ENCODE results near the gene TRIM47. TPM values are rescaled to one million over a fixed set of nuclear protein-coding genes. Genes with fewer than 3 reads are reported as not detected.
A peak's percentile ranks its signal among the peaks of the same experiment; 100 is the strongest.

TRIM47 gene
- total RNA-seq, 2 donors from 2014 or later: 1.6 to 2.7 TPM

- Histone ChIP-seq H3K4me1 (ENCODE audit: control insufficient read depth, insufficient read depth, low read length) (no peaks in the 10 kb centered on the region), H3K4me3 (ENCODE audit: low read length) (no peak overlapping the region), H3K9me3 (ENCODE audit: control insufficient read depth, low read length) (no peaks in the 10 kb centered on the region), H3K27me3 (ENCODE audit: control insufficient read depth, insufficient read depth, low read length, poor library complexity, severe bottlenecking) (peaks cover 39% of the 10 kb centered on the region), H3K27ac (ENCODE audit: low read depth, low read length) (no peak overlapping the region), H3K36me3 (ENCODE audit: control insufficient read depth, insufficient read depth, low read length) (no peaks in the 10 kb centered on the region), H3K9ac (ENCODE audit: extremely low read depth, low read length, poor library complexity, severe bottlenecking) (no peak overlapping the region)
- Mint-ChIP-seq H3K4me3 (peak overlapping the region; percentile 52), H3K27ac (no peak overlapping the region), H3K4me1 (peaks cover 10% of the 10 kb centered on the region), H3K27me3 (ENCODE audit: insufficient read depth) (peaks cover 46% of the 10 kb centered on the region), H3K9me3 (no peaks in the 10 kb centered on the region), H3K36me3 (ENCODE audit: low read depth) (no peaks in the 10 kb centered on the region)
- TF ChIP-seq CTCF (conservative IDR thresholded peaks at IDR 0.05): no peak
- DNase-seq: peak; percentile 80
- WGBS, 2 experiments (ENCODE audit: insufficient coverage in 1 of 2, insufficient read length in 1 of 2): 41 to 52% methylated on average over 20 to 41 of the region's 41 CpGs
Observed at GRCh38 chr17:75876938-75877751, 1.2 kb downstream of the TRIM47 start.

- no peak overlapping the region for H3K27ac ChIP-seq (ENCODE audit: low read depth, low read length)
- H3K36me3 ChIP-seq (ENCODE audit: control insufficient read depth, insufficient read depth, low read length): no peaks in the 10 kb centered on the region
- Mint-ChIP-seq H3K27me3 (ENCODE audit: insufficient read depth) (peaks cover 39% of the 10 kb centered on the region), H3K4me1 (peaks cover 10% of the 10 kb centered on the region), H3K36me3 (ENCODE audit: low read depth) (no peaks in the 10 kb centered on the region), H3K4me3 (no peak overlapping the region), H3K9me3 (no peaks in the 10 kb centered on the region), H3K27ac (no peak overlapping the region)
- WGBS, 2 experiments (ENCODE audit: insufficient coverage in 1 of 2, insufficient read length in 1 of 2): 65 to 70% methylated on average over 16 to 26 of the region's 26 CpGs
- H3K9ac ChIP-seq (ENCODE audit: extremely low read depth, low read length, poor library complexity, severe bottlenecking): no peak overlapping the region
- TF ChIP-seq CTCF (conservative IDR thresholded peaks at IDR 0.05): peak; percentile 61
- H3K27me3 ChIP-seq (ENCODE audit: control insufficient read depth, insufficient read depth, low read length, poor library complexity, severe bottlenecking): peaks cover 39% of the 10 kb centered on the region
- no peaks in the 10 kb centered on the region for H3K4me1 ChIP-seq (ENCODE audit: control insufficient read depth, insufficient read depth, low read length)
- no peaks in the 10 kb centered on the region for H3K9me3 ChIP-seq (ENCODE audit: control insufficient read depth, low read length)
- DNase-seq: peak; percentile 89
- no peak overlapping the region for H3K4me3 ChIP-seq (ENCODE audit: low read length)
Observed at GRCh38 chr17:75876190-75876937, 2.0 kb downstream of the TRIM47 start.

- Histone ChIP-seq H3K4me1 (ENCODE audit: control insufficient read depth, insufficient read depth, low read length) (no peaks in the 10 kb centered on the region), H3K9ac (ENCODE audit: extremely low read depth, low read length, poor library complexity, severe bottlenecking) (no peak overlapping the region), H3K27ac (ENCODE audit: low read depth, low read length) (no peak overlapping the region), H3K27me3 (ENCODE audit: control insufficient read depth, insufficient read depth, low read length, poor library complexity, severe bottlenecking) (peaks cover 39% of the 10 kb centered on the region), H3K4me3 (ENCODE audit: low read length) (no peak overlapping the region), H3K36me3 (ENCODE audit: control insufficient read depth, insufficient read depth, low read length) (no peaks in the 10 kb centered on the region), H3K9me3 (ENCODE audit: control insufficient read depth, low read length) (no peaks in the 10 kb centered on the region)
- Mint-ChIP-seq H3K27ac (no peak overlapping the region), H3K4me3 (no peak overlapping the region), H3K27me3 (ENCODE audit: insufficient read depth) (peaks cover 39% of the 10 kb centered on the region), H3K4me1 (peaks cover 10% of the 10 kb centered on the region), H3K36me3 (ENCODE audit: low read depth) (no peaks in the 10 kb centered on the region), H3K9me3 (no peaks in the 10 kb centered on the region)
- 87 to 91% methylated on average over 5 of the region's 5 CpGs for WGBS, 2 experiments (ENCODE audit: insufficient coverage in 1 of 2, insufficient read length in 1 of 2)
- TF ChIP-seq CTCF (conservative IDR thresholded peaks at IDR 0.05): no peak
- no peak for DNase-seq
Observed at GRCh38 chr17:75875940-75876189, 2.5 kb downstream of the TRIM47 start.

Measured in endodermal cell (in vitro differentiated cells).